ENCODE data around the gene TLN1. TPM values are rescaled to one million over a fixed set of nuclear protein-coding genes. Genes with fewer than 3 reads are reported as not detected.
A peak's percentile ranks its signal among the peaks of the same experiment; 100 is the strongest.

TLN1 gene
- total and polyA plus RNA-seq, 2 experiments from 2014 or later = 21.5 to 120 TPM

GRCh38 chr9:35711501-35712428 lies 20.2 kb downstream of the TLN1 start:
- Mint-ChIP-seq H3K36me3 (ENCODE audit: low read depth) (peaks cover 82% of the 10 kb centered on the region), H3K27me3 (ENCODE audit: insufficient read depth, low read depth, poor library complexity) (peaks cover 6% of the 10 kb centered on the region), H3K4me3 (no peak overlapping the region), H3K4me1 (peaks cover 4% of the 10 kb centered on the region; the same call in 2 of the 3 replicates), H3K27ac (peak overlapping the region; percentile 73), H3K9me3 (no peaks in the 10 kb centered on the region)
- Histone ChIP-seq H3K36me3 (ENCODE audit: insufficient read depth) (peaks cover 51% of the 10 kb centered on the region), H3K4me2 (no peak overlapping the region), H3F3A (replicated peaks; ENCODE audit: low read depth) (0 out of 2 replicates have a peak, but pooled peaks cover 3% of the 10 kb centered on the region), H2AFZ (no peak overlapping the region), H3K27ac (ENCODE audit: low read depth) (no peak overlapping the region), H3K9me2 (ENCODE audit: insufficient read depth) (no peaks in the 10 kb centered on the region), H4K20me1 (replicated peaks; ENCODE audit: insufficient read depth) (peaks cover 6% of the 10 kb centered on the region), H3K27me3 (ENCODE audit: insufficient read depth) (no peaks in the 10 kb centered on the region), H3K79me2 (replicated peaks; ENCODE audit: insufficient read depth) (no peaks in the 10 kb centered on the region), H3K4me1 (ENCODE audit: insufficient read depth) (no peaks in the 10 kb centered on the region), H3K4me3 (no peak overlapping the region)
- no peak for DNase-seq (ENCODE audit: low spot score)
- ATAC-seq = no peak
- TF ChIP-seq CTCF (conservative IDR thresholded peaks at IDR 0.05; ENCODE audit: low read depth in 2 of 2) = no peak
- no peak for TF ChIP-seq ZNF114 (CRISPR knock-in tag; IDR thresholded peaks at IDR 0.05)
- no peak for TF ChIP-seq EZH2 (IDR thresholded peaks at IDR 0.05; ENCODE audit: low read depth, unreplicated experiment)
- TF ChIP-seq EZH2phosphoT487 (IDR thresholded peaks at IDR 0.05; ENCODE audit: unreplicated experiment) = no peak
- no peak for TF ChIP-seq STAT1 (IDR thresholded peaks at IDR 0.05; ENCODE audit: unreplicated experiment)
- TF ChIP-seq JUNB (IDR thresholded peaks at IDR 0.05; ENCODE audit: unreplicated experiment) = no peak
- TF ChIP-seq CREB1 (CRISPR knock-in tag; IDR thresholded peaks at IDR 0.05; ENCODE audit: low read depth) = no peak
- no peak for TF ChIP-seq NANOG (IDR thresholded peaks at IDR 0.05; ENCODE audit: borderline replicate concordance)
- TF ChIP-seq ZNF331 (CRISPR knock-in tag; IDR thresholded peaks at IDR 0.05; ENCODE audit: low read depth) = no peak
- no peak for TF ChIP-seq POLR2AphosphoS5 (IDR thresholded peaks at IDR 0.05; ENCODE audit: low read depth)
- no peak for TF ChIP-seq ETS1 (IDR thresholded peaks at IDR 0.05)

GRCh38 chr9:35710818-35711500 lies 21.0 kb downstream of the TLN1 start:
- Mint-ChIP-seq H3K36me3 (ENCODE audit: low read depth) (peaks cover 82% of the 10 kb centered on the region), H3K4me3 (no peak overlapping the region), H3K27me3 (ENCODE audit: insufficient read depth, low read depth, poor library complexity) (peaks cover 6% of the 10 kb centered on the region), H3K9me3 (no peaks in the 10 kb centered on the region), H3K27ac (no peak overlapping the region), H3K4me1 (peaks cover 4% of the 10 kb centered on the region; the same call in 2 of the 3 replicates)
- Histone ChIP-seq H3K36me3 (ENCODE audit: insufficient read depth) (peaks cover 47% of the 10 kb centered on the region), H3K9me2 (ENCODE audit: insufficient read depth) (no peaks in the 10 kb centered on the region), H3K79me2 (replicated peaks; ENCODE audit: insufficient read depth) (no peaks in the 10 kb centered on the region), H2AFZ (no peak overlapping the region), H3K27me3 (ENCODE audit: insufficient read depth) (no peaks in the 10 kb centered on the region), H3K4me1 (ENCODE audit: insufficient read depth) (no peaks in the 10 kb centered on the region), H3F3A (replicated peaks; ENCODE audit: low read depth) (0 out of 2 replicates have a peak, but pooled peaks cover 3% of the 10 kb centered on the region), H3K27ac (ENCODE audit: low read depth) (no peak overlapping the region), H3K4me3 (no peak overlapping the region), H3K4me2 (no peak overlapping the region), H4K20me1 (replicated peaks; ENCODE audit: insufficient read depth) (peaks cover 6% of the 10 kb centered on the region)
- DNase-seq (ENCODE audit: low spot score) (no peak), ATAC-seq (no peak)
- TF ChIP-seq STAT1 (IDR thresholded peaks at IDR 0.05; ENCODE audit: unreplicated experiment) (no peak), ZNF114 (CRISPR knock-in tag; IDR thresholded peaks at IDR 0.05) (no peak), CREB1 (CRISPR knock-in tag; IDR thresholded peaks at IDR 0.05; ENCODE audit: low read depth) (no peak), EZH2phosphoT487 (IDR thresholded peaks at IDR 0.05; ENCODE audit: unreplicated experiment) (no peak)
